MM.1S (cell line): ENCODE measurements around the gene ZEB2.

ENCODE experiments used
- DNase-seq: peaks from one replicate; pipeline ENCODE4 v3.0.0-alpha.2; 2015
- H2AFZ ChIP-seq: fragments of 300-600 bp; sonication (generic); 2 replicates; pipeline ENCODE4 v1.6.0; 2016; ENCODE audit warnings: antibody characterized with exemption, low read length
- H3F3A ChIP-seq: fragments of 300-600 bp; sonication (generic); 2 replicates; pipeline ENCODE4 v1.6.1; 2016; ENCODE audit warnings: mild to moderate bottlenecking, antibody characterized with exemption, low read length, moderate library complexity, mixed read lengths; ENCODE audit not compliant: insufficient read depth
- H3K27ac ChIP-seq: fragments of 300-600 bp; sonication (generic); 2 replicates; pipeline ENCODE4 v1.5.1; 2016; ENCODE audit warnings: mild to moderate bottlenecking, low read length
- H3K27me3 ChIP-seq: fragments of 300-600 bp; sonication (generic); replicated peaks from 2 replicates; pipeline ENCODE4 v1.6.0; 2016; ENCODE audit warnings: low read length; ENCODE audit not compliant: insufficient read depth
- H3K36me3 ChIP-seq: fragments of 300-600 bp; sonication (generic); replicated peaks from 2 replicates; pipeline ENCODE4 v1.6.1; 2016; ENCODE audit warnings: mild to moderate bottlenecking, low read length, mixed read lengths; ENCODE audit not compliant: insufficient read depth
- H3K4me1 ChIP-seq: fragments of 300-600 bp; sonication (generic); 2 replicates; pipeline ENCODE4 v1.6.1; 2016; ENCODE audit warnings: low read length, mixed read lengths
- H3K4me2 ChIP-seq: fragments of 300-600 bp; sonication (generic); 2 replicates; pipeline ENCODE4 v1.6.0; 2016; ENCODE audit warnings: low read depth, low read length
- H3K4me3 ChIP-seq: fragments of 300-600 bp; sonication (generic); 2 replicates; pipeline ENCODE4 v1.5.1; 2016; ENCODE audit warnings: low read length, mixed read lengths
- H3K79me2 ChIP-seq: fragments of 300-600 bp; sonication (generic); 2 replicates; pipeline ENCODE4 v1.6.1; 2016; ENCODE audit warnings: mixed run types, low read length, mixed read lengths
- H3K9ac ChIP-seq: fragments of 300-600 bp; sonication (generic); 2 replicates; pipeline ENCODE4 v1.6.1; 2016; ENCODE audit warnings: low read length, mixed read lengths
- H3K9me2 ChIP-seq: fragments of 300-600 bp; sonication (generic); replicated peaks from 2 replicates; pipeline ENCODE4 v1.6.1; 2016; ENCODE audit warnings: mild to moderate bottlenecking, low read length, mixed read lengths; ENCODE audit not compliant: insufficient read depth
- H3K9me3 ChIP-seq: fragments of 300-600 bp; sonication (generic); replicated peaks from 2 replicates; pipeline ENCODE4 v1.6.1; 2016; ENCODE audit warnings: mild to moderate bottlenecking, low read length, mixed read lengths; ENCODE audit not compliant: insufficient read depth
- H4K20me1 ChIP-seq: fragments of 300-600 bp; sonication (generic); 2 replicates; pipeline ENCODE4 v1.6.1; 2016; ENCODE audit warnings: mild to moderate bottlenecking, low read length, moderate library complexity, mixed read lengths; ENCODE audit not compliant: insufficient read depth
- EZH2 ChIP-seq: fragments of 300-600 bp; sonication (generic); optimal IDR thresholded peaks from 2 replicates; pipeline ENCODE3; 2017; ENCODE audit warnings: low read depth, mild to moderate bottlenecking, antibody characterized with exemption, low read length, mixed read lengths
- EZH2phosphoT487 ChIP-seq: fragments of 300-600 bp; sonication (generic); IDR thresholded peaks from 2 replicates; pipeline ENCODE4 v1.6.1; 2018; ENCODE audit warnings: antibody characterized with exemption, low read length
- TF ChIP-seq, protein P1 (sequence below): fragments of 300-600 bp; sonication (generic); IDR thresholded peaks from 2 replicates; pipeline ENCODE4 v1.5.1; 2016; ENCODE audit warnings: antibody characterized with exemption, low read length, mixed read lengths

The ZEB2 gene

DNA sequence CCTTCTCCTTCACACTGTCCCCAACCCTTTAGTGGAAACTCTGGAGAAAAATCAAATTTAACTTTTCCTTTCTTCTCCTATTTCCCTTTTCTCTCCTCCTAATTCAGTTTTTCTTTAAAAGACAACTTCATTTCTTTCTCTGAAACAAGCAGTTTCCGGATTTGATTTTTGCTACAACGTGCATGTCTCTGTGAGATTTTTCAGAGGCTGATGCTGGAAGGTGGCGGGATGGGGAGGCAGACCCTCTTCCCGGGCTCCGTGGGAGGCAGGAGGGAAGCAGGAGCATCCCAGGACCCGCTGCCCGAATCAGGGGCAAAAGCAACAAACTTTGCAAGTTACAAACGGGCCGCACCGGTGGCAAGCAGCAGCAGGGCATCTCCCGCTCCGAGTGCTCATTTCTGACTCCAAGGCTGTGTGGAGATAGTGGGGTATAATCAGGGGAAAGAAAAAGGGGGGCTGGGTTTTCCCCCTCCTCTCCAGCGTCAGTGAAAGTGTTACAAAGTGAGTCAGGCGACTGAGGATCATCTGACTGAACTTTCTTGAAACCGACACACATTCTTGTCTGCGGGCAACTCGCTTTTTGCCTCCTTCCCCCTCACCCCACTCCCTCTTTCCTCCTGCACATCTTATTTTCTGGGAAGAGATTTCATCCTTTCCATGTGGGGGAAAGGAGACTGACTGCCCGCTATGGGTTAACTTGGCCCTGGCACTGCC is 6.4 kb downstream of the ZEB2 start:
- DNase-seq: no peak
- Histone ChIP-seq H3K4me2 (no peak overlapping the region), H2AFZ (no peak overlapping the region), H3K27me3 (peaks cover 50% of the 10 kb centered on the region), H3K4me1 (peaks cover 4% of the 10 kb centered on the region; the same call in 1 of the 2 replicates), H3K27ac (no peak overlapping the region), H3K79me2 (no peaks in the 10 kb centered on the region), H3K4me3 (no peak overlapping the region), H3K9me2 (no peaks in the 10 kb centered on the region), H3K36me3 (no peaks in the 10 kb centered on the region), H3F3A (no peaks in the 10 kb centered on the region), H3K9me3 (no peaks in the 10 kb centered on the region), H4K20me1 (no peaks in the 10 kb centered on the region), H3K9ac (no peak overlapping the region)
- TF ChIP-seq, protein P1, sequence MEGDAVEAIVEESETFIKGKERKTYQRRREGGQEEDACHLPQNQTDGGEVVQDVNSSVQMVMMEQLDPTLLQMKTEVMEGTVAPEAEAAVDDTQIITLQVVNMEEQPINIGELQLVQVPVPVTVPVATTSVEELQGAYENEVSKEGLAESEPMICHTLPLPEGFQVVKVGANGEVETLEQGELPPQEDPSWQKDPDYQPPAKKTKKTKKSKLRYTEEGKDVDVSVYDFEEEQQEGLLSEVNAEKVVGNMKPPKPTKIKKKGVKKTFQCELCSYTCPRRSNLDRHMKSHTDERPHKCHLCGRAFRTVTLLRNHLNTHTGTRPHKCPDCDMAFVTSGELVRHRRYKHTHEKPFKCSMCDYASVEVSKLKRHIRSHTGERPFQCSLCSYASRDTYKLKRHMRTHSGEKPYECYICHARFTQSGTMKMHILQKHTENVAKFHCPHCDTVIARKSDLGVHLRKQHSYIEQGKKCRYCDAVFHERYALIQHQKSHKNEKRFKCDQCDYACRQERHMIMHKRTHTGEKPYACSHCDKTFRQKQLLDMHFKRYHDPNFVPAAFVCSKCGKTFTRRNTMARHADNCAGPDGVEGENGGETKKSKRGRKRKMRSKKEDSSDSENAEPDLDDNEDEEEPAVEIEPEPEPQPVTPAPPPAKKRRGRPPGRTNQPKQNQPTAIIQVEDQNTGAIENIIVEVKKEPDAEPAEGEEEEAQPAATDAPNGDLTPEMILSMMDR: no peak
- no peak for TF ChIP-seq EZH2

DNA sequence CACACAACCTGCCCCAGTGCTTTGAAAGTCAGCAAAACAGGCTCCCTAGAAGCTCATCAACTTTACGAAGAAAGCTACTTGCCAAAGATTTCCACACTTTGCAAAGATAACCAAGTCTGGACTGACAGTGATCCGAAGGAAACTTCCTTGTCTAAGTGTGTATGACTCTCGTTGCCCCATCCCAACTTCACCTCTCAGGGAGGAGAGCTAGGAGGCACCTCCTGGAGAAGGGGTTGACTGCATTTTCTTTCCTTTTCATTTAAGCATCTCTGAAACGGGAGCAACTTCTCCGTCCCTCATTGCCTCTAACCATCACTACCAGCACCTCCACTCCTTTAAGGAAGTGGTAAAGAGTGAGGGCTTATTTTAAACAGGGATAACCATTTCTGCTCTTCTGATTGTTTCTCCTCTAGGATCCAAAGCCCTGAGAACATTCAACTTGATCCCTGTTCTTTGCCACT is 7.0 kb downstream of the ZEB2 start:
- Histone ChIP-seq H3K79me2 (no peaks in the 10 kb centered on the region), H3K9me3 (no peaks in the 10 kb centered on the region), H2AFZ (no peak overlapping the region), H3K9ac (no peak overlapping the region), H3K27me3 (peaks cover 44% of the 10 kb centered on the region), H3K9me2 (no peaks in the 10 kb centered on the region), H3K4me1 (no peaks in the 10 kb centered on the region), H3K27ac (no peak overlapping the region), H3K4me3 (no peak overlapping the region), H3F3A (no peaks in the 10 kb centered on the region), H4K20me1 (no peaks in the 10 kb centered on the region), H3K36me3 (no peaks in the 10 kb centered on the region), H3K4me2 (no peak overlapping the region)
- no peak for DNase-seq
- TF ChIP-seq, protein P1: no peak
- TF ChIP-seq EZH2phosphoT487 (no peak), EZH2 (no peak)

DNA sequence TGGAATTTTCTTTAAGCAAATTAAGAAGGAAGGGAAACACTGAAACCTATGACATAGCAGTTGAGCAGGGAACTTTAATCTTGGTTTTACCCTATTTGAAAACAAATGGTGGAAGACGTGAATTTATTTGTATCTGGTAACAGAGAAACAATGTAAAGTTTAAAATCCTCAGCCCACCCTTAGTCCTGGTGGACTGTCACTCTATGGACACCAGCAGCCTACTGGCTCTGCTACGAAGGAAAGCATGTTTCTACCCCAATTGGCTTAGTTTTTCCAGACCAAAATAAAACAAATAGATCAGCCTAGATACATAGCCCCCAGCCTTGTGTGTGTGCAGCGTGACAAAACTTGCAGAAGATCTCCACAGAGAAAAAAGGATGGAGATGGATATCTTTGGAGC is 7.4 kb downstream of the ZEB2 start:
- H3K4me1 ChIP-seq: no peaks in the 10 kb centered on the region
- no peaks in the 10 kb centered on the region for H3K9me3 ChIP-seq
- no peak overlapping the region for H3K9ac ChIP-seq
- H3F3A ChIP-seq: no peaks in the 10 kb centered on the region
- H3K79me2 ChIP-seq: no peaks in the 10 kb centered on the region
- no peak overlapping the region for H3K4me3 ChIP-seq
- no peak overlapping the region for H2AFZ ChIP-seq
- H3K27ac ChIP-seq: no peak overlapping the region
- H3K27me3 ChIP-seq: peaks cover 40% of the 10 kb centered on the region
- TF ChIP-seq EZH2: no peak
- TF ChIP-seq EZH2phosphoT487: no peak
- TF ChIP-seq, protein P1: no peak
- DNase-seq: no peak
- no peaks in the 10 kb centered on the region for H4K20me1 ChIP-seq
- H3K9me2 ChIP-seq: no peaks in the 10 kb centered on the region
- no peak overlapping the region for H3K4me2 ChIP-seq
- H3K36me3 ChIP-seq: no peaks in the 10 kb centered on the region
